ENCODE data around the gene MALAT1. TPM values are rescaled to one million over a fixed set of nuclear protein-coding genes. Genes with fewer than 3 reads are reported as not detected.

The MALAT1 gene
- total and polyA plus RNA-seq, 2 of the 8 experiments (the other 6 are each of a cell fraction or from before 2014, with no cell fraction given): 115 to 984 TPM

- Histone ChIP-seq H3K4me1 (replicated peaks in 1 of 4; ENCODE audit: control insufficient read depth in 3 of 4, insufficient read depth in 4 of 4, low read length in 3 of 4) (peaks cover 0 to 9% (median 1%) of the 10 kb centered on the region in 4 experiments; a peak in 5 of 7 replicates), H2AK5ac (ENCODE audit: low read depth, low read length) (no peak overlapping the region), H2BK15ac (ENCODE audit: low read length) (no peak overlapping the region), H3K79me1 (ENCODE audit: low read depth, low read length) (no peaks in the 10 kb centered on the region), H4K20me1 (replicated peaks in 1 of 2; ENCODE audit: control insufficient read depth in 1 of 2, insufficient read depth in 2 of 2, low read length in 2 of 2) (peaks cover 3 to 21% of the 10 kb centered on the region in 2 experiments), H2BK12ac (ENCODE audit: low read depth, low read length) (no peak overlapping the region), H3K9me3 (ENCODE audit: insufficient read depth in 2 of 2, low read depth in 1 of 2, low read length in 1 of 2) (no peaks in the 10 kb centered on the region), H4K91ac (replicated peaks; ENCODE audit: insufficient read length, low read length) (no peak overlapping the region), H2BK5ac (ENCODE audit: low read depth, low read length) (no peak overlapping the region; the same call in 1 of the 2 replicates), H3K18ac (ENCODE audit: extremely low read depth, low read length) (no peak overlapping the region), H3K4me2 (ENCODE audit: insufficient read depth in 1 of 2, low read depth in 2 of 2, low read length in 2 of 2) (no peak overlapping the region), H3K9ac (replicated peaks in 1 of 4; ENCODE audit: extremely low read depth in 1 of 4, low read depth in 3 of 4, low read length in 3 of 4) (no peak overlapping the region), H3K27ac (ENCODE audit: low read depth, low read length) (no peak overlapping the region), H3K4ac (replicated peaks; ENCODE audit: insufficient read length, low read depth, low read length) (no peak overlapping the region), H4K5ac (ENCODE audit: insufficient read length, low read depth, low read length) (no peak overlapping the region), H3K23ac (ENCODE audit: insufficient read length) (no peak overlapping the region), H3K27me3 (replicated peaks in 1 of 4; ENCODE audit: control insufficient read depth in 3 of 4, extremely low read depth in 1 of 4, insufficient read depth in 3 of 4, low read length in 3 of 4) (peaks cover 0 to 24% (median 13%) of the 10 kb centered on the region in 4 experiments; a peak in 6 of 7 replicates), H4K8ac (ENCODE audit: extremely low read depth, insufficient read depth, low read length) (no peak overlapping the region), H3K14ac (ENCODE audit: insufficient read length) (no peak overlapping the region), H3K56ac (replicated peaks; ENCODE audit: insufficient read length, low read depth, low read length) (no peak overlapping the region), H2AFZ (ENCODE audit: low read length) (no peak overlapping the region), H3K79me2 (ENCODE audit: control insufficient read depth in 1 of 2, insufficient read depth in 2 of 2, low read length in 2 of 2) (no peaks in the 10 kb centered on the region), H3K36me3 (ENCODE audit: control insufficient read depth in 2 of 4, insufficient read depth in 4 of 4, low read length in 3 of 4) (peaks cover 5 to 14% (median 7%) of the 10 kb centered on the region in 4 experiments), H2BK120ac (replicated peaks; ENCODE audit: low read depth, low read length) (no peak overlapping the region), H3K4me3 (ENCODE audit: extremely low read depth in 1 of 4, insufficient read depth in 2 of 4, low read depth in 3 of 4, low read length in 4 of 4) (no peak overlapping the region), H3K23me2 (ENCODE audit: low read depth, low read length) (peaks cover 15% of the 10 kb centered on the region), H2BK20ac (ENCODE audit: low read length) (no peak overlapping the region)
- ChIA-PET POLR2A (ENCODE audit: partially characterized antibody) (interaction anchor here (0.6 to 2.0 kb wide), 7 partner anchors 10 to 251 kb away, joined by 3 to 10 read pairs (median 3); no protein-coding TSS in a partner anchor), CTCF (ENCODE audit: partially characterized antibody) (interaction anchor here (0.5 to 1.6 kb wide), 9 partner anchors 10 to 545 kb away, joined by 3 to 4 read pairs (median 3); no protein-coding TSS in a partner anchor)
- DNase-seq (ENCODE audit: low read depth in 1 of 2, low spot score in 2 of 2) (no peak), FAIRE-seq (no peak)
- 88% methylated on average over 11 of the region's 12 CpGs; no CpG with 5 or more reads in 1 of the 2 experiments for WGBS, 2 experiments (ENCODE audit: extremely low coverage in 1 of 2, insufficient coverage in 1 of 2, insufficient read length in 1 of 2, insufficient replicate concordance in 2 of 2, low coverage in 1 of 2, low lambda C conversion rate in 2 of 2, missing lambda C conversion rate in 1 of 2)
- TF ChIP-seq KDM1A (IDR thresholded peaks at IDR 0.05; ENCODE audit: borderline replicate concordance, low read length) (no peak), EP300 (IDR thresholded peaks at IDR 0.05; ENCODE audit: borderline replicate concordance in 1 of 2, low read depth in 2 of 2, low read length in 2 of 2) (no peak), TAF7 (optimal IDR thresholded peaks at IDR 0.05; ENCODE audit: borderline replicate concordance, low read depth, low read length) (no peak), POLR2AphosphoS5 (IDR thresholded peaks at IDR 0.05; ENCODE audit: low read depth, low read length) (no peak), CTCF (IDR thresholded peaks at IDR 0.05; ENCODE audit: control extremely low read depth in 1 of 3, insufficient read depth in 1 of 3, low read depth in 1 of 3, low read length in 3 of 3) (no peak), TCF12 (IDR thresholded peaks at IDR 0.05; ENCODE audit: low read depth, low read length) (no peak)
These were observed 37.8 kb downstream of the MALAT1 start for GRCh38 chr11:65536412-65537295.
